Measurements from ENCODE around the gene ORMDL1. TPM values are rescaled to one million over a fixed set of nuclear protein-coding genes. Genes with fewer than 3 reads are reported as not detected.
"Not testable (repeated sequence)": the region's sequence is repeated elsewhere in the genome, so short reads cannot be mapped to it uniquely, and the experiment has no call there.

The ORMDL1 gene
- total RNA-seq, 1 experiment from 2014 or later, result 83.4 TPM

GRCh38 chr2:189770590-189771322 lies 13.4 kb downstream of the ORMDL1 start:
- no peak for DNase-seq (ENCODE audit: low read depth)

DNA sequence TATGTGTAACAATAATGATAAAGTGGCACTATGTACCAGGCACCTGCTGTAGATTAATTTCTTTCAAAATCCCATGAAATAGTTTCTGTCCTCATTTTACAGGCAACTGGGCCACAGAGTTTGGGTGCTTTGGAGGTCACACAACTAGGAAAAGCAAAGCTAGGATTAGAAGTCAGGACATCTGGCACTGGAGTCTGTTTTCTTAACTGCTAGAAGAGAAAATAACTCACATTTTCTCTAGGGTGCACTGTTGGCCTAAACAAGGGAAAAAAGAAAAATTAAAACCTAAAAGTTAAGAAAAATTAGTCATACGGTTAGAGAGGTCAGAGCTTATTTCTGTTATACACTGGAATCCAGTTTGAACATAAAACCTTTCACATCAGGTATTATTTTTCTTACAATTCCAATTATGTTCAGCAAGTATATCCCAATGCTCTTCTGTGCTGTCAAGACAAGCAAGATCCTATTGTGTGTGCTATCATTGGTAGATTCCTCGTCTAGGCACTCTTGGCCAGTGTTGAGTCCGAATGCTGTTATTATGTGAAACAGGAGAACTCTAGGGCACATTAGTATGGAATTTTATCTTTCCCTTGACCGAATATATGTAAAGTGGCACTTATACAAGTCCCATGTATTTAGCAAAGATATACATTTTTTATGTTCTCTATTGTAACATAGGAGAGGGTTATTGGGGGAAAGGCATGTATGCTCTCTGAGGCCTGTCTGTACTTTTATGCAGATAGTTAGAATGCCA lies 20.1 kb downstream of the ORMDL1 start:
- peak; percentile 42 for DNase-seq (ENCODE audit: low read depth)

DNA sequence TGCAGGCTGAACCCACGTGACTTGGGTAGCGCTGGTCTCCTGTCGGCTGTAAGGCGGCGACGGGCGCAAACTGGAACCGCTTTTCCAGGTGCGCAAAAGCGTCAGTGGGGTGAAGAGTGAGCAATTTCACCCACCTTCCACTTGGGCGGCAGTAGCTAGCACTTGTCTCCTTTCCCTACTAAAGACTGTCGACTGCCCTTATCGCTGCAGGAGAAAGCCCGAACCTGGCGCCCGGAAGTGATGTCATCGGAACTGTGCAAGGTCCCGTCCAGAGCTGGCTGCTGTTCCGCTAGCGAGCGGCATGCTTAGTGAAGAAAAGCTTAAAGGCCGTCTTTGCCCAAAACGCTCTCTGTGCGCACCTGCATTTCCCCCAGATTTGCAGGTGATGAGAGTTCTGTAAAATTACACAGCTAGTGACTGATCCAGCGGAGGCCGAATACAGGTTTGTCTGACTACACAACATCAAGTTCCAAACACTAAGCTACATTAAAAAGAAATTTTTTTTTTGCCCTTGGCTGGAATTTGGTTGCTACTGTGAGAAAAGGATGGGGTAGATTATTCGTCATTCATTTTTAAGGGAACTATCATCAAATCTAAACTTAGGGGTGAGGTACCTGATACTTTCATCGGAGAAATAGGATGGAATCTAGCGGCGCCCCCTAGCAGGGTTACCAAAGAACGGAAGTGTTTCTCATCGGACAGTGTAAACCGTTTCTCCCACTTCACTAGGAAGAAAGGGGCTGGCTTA lies 21.4 kb downstream of the ORMDL1 start, which contains the start of gene OSGEPL1:
Gene OSGEPL1 (minus strand): TSS at position 242 of the 748 bp plus-strand sequence. CDS start 1,152 bp downstream, outside the sequence.
- DNase-seq (ENCODE audit: low read depth), result peak; percentile 88

DNA sequence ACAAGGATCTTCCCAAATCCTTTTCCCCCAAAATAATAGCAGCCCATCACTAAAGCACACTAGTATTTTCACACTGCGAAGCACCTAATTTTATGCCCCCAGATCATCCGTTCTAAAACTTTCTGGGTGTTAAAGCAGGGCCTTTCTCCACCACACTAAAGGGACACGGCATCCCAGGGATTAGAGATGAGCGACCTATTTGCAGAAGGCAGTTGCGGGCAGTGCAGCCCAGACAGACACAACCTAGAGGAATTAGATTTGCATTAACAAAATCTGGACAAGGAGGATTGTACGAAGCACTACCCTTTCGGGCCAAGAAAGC lies 21.9 kb downstream of the ORMDL1 start:
- no peak for DNase-seq (ENCODE audit: low read depth)

GRCh38 chr2:189760154-189760553 lies 24.0 kb downstream of the ORMDL1 start:
- DNase-seq (ENCODE audit: low read depth), result not testable (repeated sequence)

GRCh38 chr2:189756311-189756952 lies 27.7 kb downstream of the ORMDL1 start:
- DNase-seq (ENCODE audit: low read depth), result no peak

DNA sequence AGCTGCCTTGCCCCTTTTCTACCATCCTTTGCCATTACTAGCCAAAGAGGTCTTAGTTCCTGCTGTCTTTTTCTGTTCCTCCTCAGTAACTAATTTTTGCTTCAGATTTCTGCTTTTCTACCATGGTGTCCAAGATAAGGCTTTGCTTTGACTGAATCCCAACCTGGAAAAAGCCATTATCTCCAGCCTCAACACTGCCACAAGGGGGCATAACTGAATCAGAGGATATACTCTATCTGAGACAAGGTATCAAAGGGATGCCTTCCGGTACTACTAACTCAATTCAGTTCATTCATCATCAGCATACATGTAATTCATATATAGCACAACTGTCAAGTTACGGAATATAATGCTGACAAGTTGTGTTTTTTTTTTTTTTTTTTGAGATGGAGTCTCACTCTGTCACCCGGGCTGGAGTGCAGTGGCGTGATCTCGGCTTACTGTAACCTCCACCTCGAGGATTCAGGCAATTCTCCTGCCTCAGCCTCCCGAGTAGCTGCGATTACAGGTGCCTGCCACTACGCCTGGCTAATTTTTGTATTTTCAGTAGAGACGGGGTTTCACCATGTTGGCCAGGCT lies 33.0 kb downstream of the ORMDL1 start:
- DNase-seq (ENCODE audit: low read depth), result peak; percentile 29

GRCh38 chr2:189729430-189729829 lies 54.7 kb downstream of the ORMDL1 start:
- DNase-seq (ENCODE audit: low read depth), result no peak

DNA sequence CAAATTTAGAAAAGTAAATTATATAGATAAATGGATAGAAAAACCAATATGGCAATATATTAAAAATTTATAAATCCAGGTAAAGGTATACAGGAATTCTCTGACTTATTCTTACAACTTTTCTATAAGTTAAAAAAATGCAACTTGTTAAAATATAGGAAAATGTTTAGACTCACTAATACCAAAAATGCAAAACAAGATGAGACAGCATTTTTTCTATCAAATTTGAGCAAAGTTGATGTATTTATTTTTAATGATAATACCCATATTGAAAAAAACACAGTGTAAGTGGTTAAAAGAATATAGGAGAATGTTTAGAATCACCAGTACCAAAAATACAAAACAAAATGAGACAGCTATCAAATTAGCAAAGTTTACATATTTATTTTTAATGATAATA lies 57.3 kb downstream of the ORMDL1 start:
- no peak for DNase-seq (ENCODE audit: low read depth)

DNA sequence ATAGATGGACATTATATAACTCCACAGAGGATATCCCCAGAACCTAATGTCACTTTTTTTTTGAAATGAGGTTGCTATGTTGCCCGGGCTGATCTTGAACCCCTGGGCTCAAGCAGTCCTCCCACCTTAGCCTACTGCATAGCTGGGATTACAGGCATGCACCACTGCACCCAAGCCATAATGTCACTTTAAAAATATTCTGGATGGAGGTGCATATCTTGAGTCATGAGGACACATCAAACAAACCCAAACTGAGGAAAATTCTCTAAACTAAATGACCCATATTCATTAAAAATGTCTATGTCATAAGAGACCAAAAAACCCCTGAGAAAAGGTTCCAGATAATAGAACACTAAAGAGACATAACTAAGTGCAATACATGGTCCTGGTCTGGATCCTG lies 57.9 kb downstream of the ORMDL1 start:
- DNase-seq (ENCODE audit: low read depth), result no peak

DNA sequence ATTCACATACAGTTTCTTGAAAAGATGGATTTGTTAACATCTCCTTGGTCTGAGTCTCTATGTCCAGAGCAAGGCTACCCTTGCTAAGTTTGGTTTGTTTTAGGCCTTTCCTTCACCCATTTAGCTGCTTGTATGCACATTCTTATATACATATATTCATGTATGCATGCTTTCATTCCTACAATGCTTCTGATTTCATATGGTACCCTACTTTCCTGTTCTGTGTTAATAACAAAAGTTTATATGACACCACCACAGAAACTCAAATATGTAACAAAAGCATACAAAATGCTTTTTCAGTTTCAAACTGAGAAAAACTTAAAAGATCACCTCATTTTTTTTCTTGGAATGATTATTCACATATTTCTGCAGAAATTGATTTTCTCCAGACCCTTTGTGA lies 60.9 kb downstream of the ORMDL1 start:
- DNase-seq (ENCODE audit: low read depth), result no peak

Other genes starting within 250 kb of the ORMDL1 start
- gene SLC40A1, start 203.6 kb downstream of the ORMDL1 start, total RNA-seq (2014; rRNA removed), result 7.1 and 7.6 TPM in 2 replicates
- 74.6 and 79.4 TPM in 2 replicates for gene ASNSD1, start 122.9 kb downstream of the ORMDL1 start, total RNA-seq (2014; rRNA removed)
- 4.5 and 4.6 TPM in 2 replicates for gene ANKAR, start 109.7 kb downstream of the ORMDL1 start, total RNA-seq (2014; rRNA removed)
- 11.4 and 13.3 TPM in 2 replicates for gene OSGEPL1, start 21.5 kb downstream of the ORMDL1 start, total RNA-seq (2014; rRNA removed)
- 22.2 and 27.9 TPM in 2 replicates for gene PMS1, start 111 bp upstream of the ORMDL1 start, total RNA-seq (2014; rRNA removed)